Nephron (organoid): ENCODE data around the gene CEP128.

Experiments used
- H3K27ac Mint-ChIP-seq, 3 experiments: 2 replicates each; pipeline ENCODE4 v1.8.0; 2020; ENCODE audit warnings: mixed read lengths in 3 of 3, mild to moderate bottlenecking in 2 of 3, moderate library complexity in 1 of 3
- H3K27me3 Mint-ChIP-seq: 2 replicates; pipeline ENCODE4 v1.8.0; 2021; ENCODE audit warnings: low read depth, mild to moderate bottlenecking, moderate library complexity, mixed read lengths
- H3K36me3 Mint-ChIP-seq: 2 replicates; pipeline ENCODE4 v1.8.0; 2020; ENCODE audit warnings: low read depth, mixed read lengths
- H3K4me1 Mint-ChIP-seq: 2 replicates; pipeline ENCODE4 v1.8.0; 2020; ENCODE audit warnings: mixed read lengths
- H3K4me3 Mint-ChIP-seq, 3 experiments: 2 replicates each; pipeline ENCODE4 v1.8.0; 2020; ENCODE audit warnings: mild to moderate bottlenecking in 3 of 3, mixed read lengths in 3 of 3, moderate library complexity in 2 of 3
- H3K9me3 Mint-ChIP-seq: 2 replicates; pipeline ENCODE4 v1.8.0; 2020; ENCODE audit warnings: mixed read lengths
- TF ChIP-seq, protein P1 (sequence below), 3 experiments: fragments of 200-600 bp; sonication (generic); IDR thresholded peaks; one replicate each; pipeline ENCODE4 v1.5.0; 2021; ENCODE audit warnings: antibody characterized with exemption in 3 of 3; ENCODE audit not compliant: unreplicated experiment in 3 of 3

CEP128 gene

DNA sequence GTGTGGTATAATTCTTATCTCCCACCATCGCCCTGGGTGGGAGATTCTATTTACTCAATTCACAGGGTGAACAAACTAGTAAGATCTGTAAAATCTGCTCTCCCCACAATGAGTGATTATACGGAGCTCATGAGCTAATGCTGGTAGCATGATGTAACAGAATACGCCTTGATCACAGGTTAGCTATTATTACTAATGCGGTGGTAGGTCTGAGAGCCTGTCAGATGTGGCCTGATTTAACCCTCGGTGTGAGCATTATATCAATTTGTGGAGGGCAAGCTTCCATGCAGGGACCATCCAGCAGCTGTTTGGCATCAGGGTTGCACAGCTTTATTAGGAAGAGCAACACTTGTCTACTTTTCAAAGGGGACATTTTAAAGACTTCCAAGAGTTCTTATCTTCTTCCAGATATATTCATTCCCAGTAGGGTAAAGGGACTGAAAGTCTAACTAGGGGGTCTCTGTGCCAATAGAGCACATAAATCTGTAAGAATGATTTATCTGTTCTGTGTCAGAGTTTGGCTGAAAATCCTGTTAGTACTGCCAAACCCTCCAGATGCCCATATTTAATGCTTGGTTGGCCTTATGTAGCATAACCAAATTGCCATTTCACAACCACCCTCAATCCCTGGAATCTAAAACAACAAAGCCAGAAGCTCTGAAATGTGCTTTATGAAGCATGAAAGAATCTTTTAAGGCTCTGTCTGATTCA, 32.5 kb upstream of the CEP128 start:
- TF ChIP-seq, protein P1, sequence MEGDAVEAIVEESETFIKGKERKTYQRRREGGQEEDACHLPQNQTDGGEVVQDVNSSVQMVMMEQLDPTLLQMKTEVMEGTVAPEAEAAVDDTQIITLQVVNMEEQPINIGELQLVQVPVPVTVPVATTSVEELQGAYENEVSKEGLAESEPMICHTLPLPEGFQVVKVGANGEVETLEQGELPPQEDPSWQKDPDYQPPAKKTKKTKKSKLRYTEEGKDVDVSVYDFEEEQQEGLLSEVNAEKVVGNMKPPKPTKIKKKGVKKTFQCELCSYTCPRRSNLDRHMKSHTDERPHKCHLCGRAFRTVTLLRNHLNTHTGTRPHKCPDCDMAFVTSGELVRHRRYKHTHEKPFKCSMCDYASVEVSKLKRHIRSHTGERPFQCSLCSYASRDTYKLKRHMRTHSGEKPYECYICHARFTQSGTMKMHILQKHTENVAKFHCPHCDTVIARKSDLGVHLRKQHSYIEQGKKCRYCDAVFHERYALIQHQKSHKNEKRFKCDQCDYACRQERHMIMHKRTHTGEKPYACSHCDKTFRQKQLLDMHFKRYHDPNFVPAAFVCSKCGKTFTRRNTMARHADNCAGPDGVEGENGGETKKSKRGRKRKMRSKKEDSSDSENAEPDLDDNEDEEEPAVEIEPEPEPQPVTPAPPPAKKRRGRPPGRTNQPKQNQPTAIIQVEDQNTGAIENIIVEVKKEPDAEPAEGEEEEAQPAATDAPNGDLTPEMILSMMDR (IDR thresholded peaks at IDR 0.05; ENCODE audit: unreplicated experiment in 3 of 3), result no peak
- peak overlapping the region; percentile 9 to 61 (median 56) for H3K27ac Mint-ChIP-seq
- H3K4me1 Mint-ChIP-seq, result peaks cover 20% of the 10 kb centered on the region
- peaks cover 47% of the 10 kb centered on the region for H3K27me3 Mint-ChIP-seq
- no peaks in the 10 kb centered on the region for H3K9me3 Mint-ChIP-seq
- H3K4me3 Mint-ChIP-seq, result no peak overlapping the region
- no peaks in the 10 kb centered on the region for H3K36me3 Mint-ChIP-seq

DNA sequence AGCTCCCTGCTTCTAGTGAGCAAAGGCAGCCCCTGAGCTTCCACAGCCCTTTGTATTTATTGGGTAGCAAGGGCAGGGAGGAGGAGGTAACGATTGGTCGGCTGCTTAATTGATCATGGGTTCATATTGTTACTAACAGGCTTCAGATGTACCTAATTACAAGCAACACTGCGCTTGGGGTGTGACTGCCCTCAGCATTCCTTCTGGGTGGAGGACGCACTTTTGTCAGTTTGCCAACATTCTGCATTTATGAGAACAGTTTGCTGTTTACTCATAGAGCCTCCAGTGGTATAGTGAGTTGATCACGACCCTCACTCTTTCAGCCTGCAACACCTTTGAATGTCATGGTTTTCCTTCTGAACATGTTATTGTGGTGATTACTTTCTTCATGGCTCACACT, 23.5 kb upstream of the CEP128 start:
- H3K9me3 Mint-ChIP-seq, result no peaks in the 10 kb centered on the region
- no peak overlapping the region for H3K27ac Mint-ChIP-seq
- TF ChIP-seq, protein P1 (IDR thresholded peaks at IDR 0.05; ENCODE audit: unreplicated experiment in 3 of 3), result no peak
- H3K36me3 Mint-ChIP-seq, result no peaks in the 10 kb centered on the region
- peaks cover 54% of the 10 kb centered on the region for H3K27me3 Mint-ChIP-seq
- no peaks in the 10 kb centered on the region for H3K4me1 Mint-ChIP-seq
- no peak overlapping the region for H3K4me3 Mint-ChIP-seq

DNA sequence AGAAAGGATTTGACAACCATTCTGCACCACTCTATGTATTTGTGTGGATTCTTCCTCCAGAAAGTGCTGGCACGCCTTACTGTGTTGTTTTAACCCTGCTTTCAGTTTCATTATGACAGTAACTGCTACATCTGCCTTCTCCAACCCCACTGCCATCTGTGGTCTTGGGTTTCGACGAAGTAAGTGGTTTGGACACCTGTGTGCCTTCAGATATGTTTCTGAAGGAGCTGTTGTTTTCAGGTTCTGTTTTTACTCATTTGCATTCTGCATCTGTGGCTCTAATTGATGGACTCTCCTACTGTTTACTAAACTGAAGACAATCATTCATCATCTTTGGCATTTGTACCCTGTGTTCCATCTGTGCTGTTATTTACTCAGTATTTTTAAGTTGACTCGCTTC, 18.0 kb upstream of the CEP128 start:
- no peak overlapping the region for H3K4me3 Mint-ChIP-seq
- H3K9me3 Mint-ChIP-seq, result no peaks in the 10 kb centered on the region
- no peaks in the 10 kb centered on the region for H3K4me1 Mint-ChIP-seq
- H3K27ac Mint-ChIP-seq, result no peak overlapping the region
- TF ChIP-seq, protein P1 (IDR thresholded peaks at IDR 0.05; ENCODE audit: unreplicated experiment in 3 of 3), result no peak
- no peaks in the 10 kb centered on the region for H3K36me3 Mint-ChIP-seq
- H3K27me3 Mint-ChIP-seq, result peaks cover 76% of the 10 kb centered on the region

DNA sequence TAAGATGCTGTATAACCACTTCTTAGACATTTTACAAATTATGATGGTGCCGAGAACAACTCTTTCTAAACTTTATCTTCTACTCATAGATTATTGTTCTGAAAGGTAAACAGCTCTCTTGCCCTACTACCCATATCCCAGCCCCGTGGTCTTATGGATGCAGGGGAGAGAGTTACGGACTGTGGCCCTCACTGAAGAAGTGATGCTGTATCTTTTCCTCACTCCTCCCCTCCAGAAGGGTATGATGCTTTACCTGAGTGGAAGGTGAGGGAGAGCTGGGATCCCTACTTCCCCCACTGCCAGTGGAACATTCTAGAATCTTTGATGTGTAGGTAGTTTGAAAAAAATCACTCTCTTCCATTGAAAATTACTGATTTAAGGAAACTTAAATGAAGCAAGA, 17.4 kb upstream of the CEP128 start:
- Mint-ChIP-seq H3K27me3 (peaks cover 75% of the 10 kb centered on the region), H3K4me1 (no peaks in the 10 kb centered on the region), H3K9me3 (no peaks in the 10 kb centered on the region), H3K27ac (no peak overlapping the region), H3K4me3 (no peak overlapping the region), H3K36me3 (no peaks in the 10 kb centered on the region)
- TF ChIP-seq, protein P1 (IDR thresholded peaks at IDR 0.05; ENCODE audit: unreplicated experiment in 3 of 3), result no peak

DNA sequence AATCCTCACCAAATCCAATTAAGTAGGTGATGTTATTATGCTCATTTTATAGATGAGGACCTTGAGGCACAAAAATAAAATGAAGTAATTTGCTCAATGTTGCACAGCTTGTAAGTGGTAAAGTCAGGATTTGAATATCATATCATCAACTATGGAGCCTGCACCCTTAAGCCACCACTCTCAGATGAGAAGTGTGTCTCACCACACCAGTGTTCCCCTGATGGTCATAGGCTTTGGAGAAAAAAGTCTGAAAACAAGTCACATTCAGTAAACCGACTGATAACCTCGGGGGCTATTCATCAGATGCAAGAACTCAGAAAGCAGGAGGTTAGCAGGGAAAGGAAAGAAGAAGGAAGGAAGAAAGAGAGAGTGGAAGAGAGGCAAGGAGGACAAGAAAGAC, 16.7 kb upstream of the CEP128 start:
- Mint-ChIP-seq H3K9me3 (no peaks in the 10 kb centered on the region), H3K27me3 (peaks cover 70% of the 10 kb centered on the region), H3K36me3 (no peaks in the 10 kb centered on the region), H3K4me3 (no peak overlapping the region), H3K4me1 (no peaks in the 10 kb centered on the region), H3K27ac (no peak overlapping the region)
- TF ChIP-seq, protein P1 (IDR thresholded peaks at IDR 0.05; ENCODE audit: unreplicated experiment in 3 of 3), result no peak

DNA sequence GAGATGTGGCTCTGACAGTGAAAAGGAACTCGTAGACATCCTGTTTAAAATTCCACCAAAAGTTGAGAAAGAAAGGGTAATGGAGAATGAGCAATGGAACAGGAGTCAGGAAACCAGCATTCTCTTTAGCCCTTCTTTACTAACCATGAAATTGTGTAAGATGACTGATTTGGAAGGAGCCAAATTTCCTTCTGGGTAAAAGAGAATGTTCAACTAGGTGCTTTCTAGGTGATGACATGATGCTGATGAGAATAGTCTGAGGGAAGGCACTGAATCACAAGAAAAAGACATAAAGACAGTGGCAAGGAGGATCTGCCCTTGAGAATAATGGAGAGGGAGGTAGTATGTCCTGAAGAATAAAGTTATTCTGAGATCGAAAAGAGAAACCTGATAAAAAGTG, 16.1 kb upstream of the CEP128 start:
- Mint-ChIP-seq H3K27me3 (peaks cover 67% of the 10 kb centered on the region), H3K9me3 (no peaks in the 10 kb centered on the region), H3K27ac (no peak overlapping the region), H3K4me3 (no peak overlapping the region), H3K4me1 (no peaks in the 10 kb centered on the region), H3K36me3 (no peaks in the 10 kb centered on the region)
- TF ChIP-seq, protein P1 (IDR thresholded peaks at IDR 0.05; ENCODE audit: unreplicated experiment in 3 of 3), result no peak
